ENCODE results near the gene APEH. TPM values are rescaled to one million over a fixed set of nuclear protein-coding genes. Genes with fewer than 3 reads are reported as not detected.

APEH gene
- total and polyA plus RNA-seq, 9 of the 15 experiments (the other 6 are each of a cell fraction or from before 2014, with no cell fraction given): 70.9 to 177 (median 117) TPM

- no peak for TF ChIP-seq ZNF444 (CRISPR knock-in tag; IDR thresholded peaks at IDR 0.05)
- TF ChIP-seq HMG20B (CRISPR knock-in tag; IDR thresholded peaks at IDR 0.05): no peak
- TF ChIP-seq HOMEZ (CRISPR knock-in tag; IDR thresholded peaks at IDR 0.05): no peak
- TF ChIP-seq DMBX1 (CRISPR knock-in tag; IDR thresholded peaks at IDR 0.05; ENCODE audit: borderline replicate concordance): no peak
- TF ChIP-seq CLOCK (CRISPR knock-in tag; IDR thresholded peaks at IDR 0.05; ENCODE audit: borderline replicate concordance): no peak
- no peak for TF ChIP-seq ILF3 (IDR thresholded peaks at IDR 0.05; ENCODE audit: borderline replicate concordance)
- TF ChIP-seq ZNF407 (IDR thresholded peaks at IDR 0.05; ENCODE audit: low read depth): peak; percentile 93
- TF ChIP-seq GMEB1 (CRISPR knock-in tag; IDR thresholded peaks at IDR 0.05): peak; percentile 41; the same call in 1 of the 2 replicates
- no peak for TF ChIP-seq ARID3A (IDR thresholded peaks at IDR 0.05; ENCODE audit: borderline replicate concordance, low read depth, low read length)
Observed at GRCh38 chr3:49689046-49689907, 15.1 kb downstream of the APEH start, which contains the start of the genes MST1 and RNF123 (continued).
